ENCODE data around the gene RIPK3. TPM values are rescaled to one million over a fixed set of nuclear protein-coding genes. Genes with fewer than 3 reads are reported as not detected.
"Not testable (repeated sequence)": the region's sequence is repeated elsewhere in the genome, so short reads cannot be mapped to it uniquely, and the experiment has no call there.

The RIPK3 gene
- polyA plus RNA-seq, 3 donors from 2014 or later: 13.5 to 21.4 (median 16.0) TPM

GRCh38 chr14:24377657-24378056, 37.9 kb upstream of the RIPK3 start:
- H3K27me3 Mint-ChIP-seq (ENCODE audit: low read depth in 3 of 3): peaks cover 2 to 5% (median 3%) of the 10 kb centered on the region in 3 donors
- DNase-seq: no peak
- no peaks in the 10 kb centered on the region for H3K9me3 Mint-ChIP-seq
- H3K4me1 Mint-ChIP-seq: no peaks in the 10 kb centered on the region
- no peak overlapping the region for H3K27ac Mint-ChIP-seq
- no peaks in the 10 kb centered on the region for H3K36me3 Mint-ChIP-seq
- H3K4me3 Mint-ChIP-seq: no peak overlapping the region

- Mint-ChIP-seq H3K27ac (no peak overlapping the region), H3K36me3 (no peaks in the 10 kb centered on the region), H3K4me1 (no peaks in the 10 kb centered on the region), H3K9me3 (no peaks in the 10 kb centered on the region), H3K27me3 (ENCODE audit: low read depth in 3 of 3) (peaks cover 3 to 5% (median 5%) of the 10 kb centered on the region in 3 donors), H3K4me3 (no peak overlapping the region)
- no peak for DNase-seq
These were observed 37.3 kb upstream of the RIPK3 start for GRCh38 chr14:24377126-24377525.

GRCh38 chr14:24376448-24377070, 36.8 kb upstream of the RIPK3 start:
- Mint-ChIP-seq H3K36me3 (no peaks in the 10 kb centered on the region), H3K27me3 (ENCODE audit: low read depth in 3 of 3) (peaks cover 3 to 5% (median 4%) of the 10 kb centered on the region in 3 donors), H3K27ac (no peak overlapping the region), H3K4me1 (no peaks in the 10 kb centered on the region), H3K9me3 (no peaks in the 10 kb centered on the region), H3K4me3 (no peak overlapping the region)
- no peak for DNase-seq

GRCh38 chr14:24372701-24373416, 33.1 kb upstream of the RIPK3 start:
- DNase-seq: no peak

GRCh38 chr14:24371605-24372004, 31.8 kb upstream of the RIPK3 start:
- not testable (repeated sequence) for H3K4me3 Mint-ChIP-seq, H3K36me3 Mint-ChIP-seq, H3K9me3 Mint-ChIP-seq, H3K27ac Mint-ChIP-seq, DNase-seq
- H3K27me3 Mint-ChIP-seq (ENCODE audit: low read depth in 3 of 3): peaks cover 10 to 16% (median 12%) of the 10 kb centered on the region in 3 donors
- peaks cover 19% of the 10 kb centered on the region in 2 donors for H3K4me1 Mint-ChIP-seq

More at GRCh38 chr14:24372701-24373416, 33.1 kb upstream of the RIPK3 start:
- no peaks in the 10 kb centered on the region for H3K36me3 Mint-ChIP-seq
- peaks cover 4 to 9% (median 5%) of the 10 kb centered on the region in 3 donors for H3K27me3 Mint-ChIP-seq (ENCODE audit: low read depth in 3 of 3)
- H3K4me3 Mint-ChIP-seq: no peak overlapping the region
- H3K9me3 Mint-ChIP-seq: no peaks in the 10 kb centered on the region
- peaks cover 7 to 8% of the 10 kb centered on the region in 2 donors for H3K4me1 Mint-ChIP-seq
- H3K27ac Mint-ChIP-seq: no peak overlapping the region

GRCh38 chr14:24370748-24371147, 31.0 kb upstream of the RIPK3 start:
- H3K4me1 Mint-ChIP-seq: peaks cover 22 to 27% of the 10 kb centered on the region in 2 donors
- H3K36me3 Mint-ChIP-seq: no peaks in the 10 kb centered on the region
- H3K27ac Mint-ChIP-seq: no peak overlapping the region
- H3K9me3 Mint-ChIP-seq: no peaks in the 10 kb centered on the region
- DNase-seq: no peak
- peaks cover 15 to 17% (median 17%) of the 10 kb centered on the region in 3 donors for H3K27me3 Mint-ChIP-seq (ENCODE audit: low read depth in 3 of 3)
- H3K4me3 Mint-ChIP-seq: no peak overlapping the region

- Mint-ChIP-seq H3K9me3 (no peaks in the 10 kb centered on the region), H3K36me3 (no peaks in the 10 kb centered on the region), H3K27ac (no peak overlapping the region), H3K27me3 (ENCODE audit: low read depth in 3 of 3) (peaks cover 20 to 21% (median 21%) of the 10 kb centered on the region in 3 donors), H3K4me3 (no peak overlapping the region), H3K4me1 (peaks cover 29 to 34% of the 10 kb centered on the region in 2 donors)
- DNase-seq: no peak
These were observed 30.3 kb upstream of the RIPK3 start for GRCh38 chr14:24369907-24370687.

GRCh38 chr14:24369463-24369862, 29.7 kb upstream of the RIPK3 start:
- H3K36me3 Mint-ChIP-seq: no peaks in the 10 kb centered on the region
- peaks cover 20 to 24% (median 23%) of the 10 kb centered on the region in 3 donors for H3K27me3 Mint-ChIP-seq (ENCODE audit: low read depth in 3 of 3)
- no peak for DNase-seq
- peak overlapping the region; percentile 18 to 37 (median 33) for H3K4me3 Mint-ChIP-seq
- no peak overlapping the region for H3K27ac Mint-ChIP-seq
- no peaks in the 10 kb centered on the region for H3K9me3 Mint-ChIP-seq
- H3K4me1 Mint-ChIP-seq: peaks cover 29 to 34% of the 10 kb centered on the region in 2 donors

GRCh38 chr14:24368562-24369252, 28.9 kb upstream of the RIPK3 start:
- peaks cover 20 to 24% (median 23%) of the 10 kb centered on the region in 3 donors for H3K27me3 Mint-ChIP-seq (ENCODE audit: low read depth in 3 of 3)
- no peaks in the 10 kb centered on the region for H3K36me3 Mint-ChIP-seq
- H3K27ac Mint-ChIP-seq: peak overlapping the region in 1 of 6 donors; percentile 46
- H3K9me3 Mint-ChIP-seq: no peaks in the 10 kb centered on the region
- peaks cover 29 to 34% of the 10 kb centered on the region in 2 donors for H3K4me1 Mint-ChIP-seq
- H3K4me3 Mint-ChIP-seq: peak overlapping the region; percentile 18 to 37 (median 33)
- peak; percentile 55 to 70 (median 62) for DNase-seq

GRCh38 chr14:24368212-24368561, 28.4 kb upstream of the RIPK3 start:
- Mint-ChIP-seq H3K4me1 (peaks cover 29 to 34% of the 10 kb centered on the region in 2 donors), H3K4me3 (peak overlapping the region in 2 of 5 donors; percentile 17 to 30), H3K36me3 (no peaks in the 10 kb centered on the region), H3K9me3 (no peaks in the 10 kb centered on the region), H3K27ac (no peak overlapping the region), H3K27me3 (ENCODE audit: low read depth in 3 of 3) (peaks cover 20 to 24% (median 23%) of the 10 kb centered on the region in 3 donors)
- no peak for DNase-seq

- Mint-ChIP-seq H3K36me3 (no peaks in the 10 kb centered on the region), H3K27ac (peak within 1 kb of the TSS in 1 of 6 donors; percentile 46), H3K27me3 (ENCODE audit: low read depth in 3 of 3) (peaks cover 20 to 24% (median 23%) of the 10 kb centered on the region in 3 donors), H3K4me1 (peaks cover 29 to 34% of the 10 kb centered on the region in 2 donors), H3K4me3 (peak within 1 kb of the TSS; percentile 68 to 78 (median 75)), H3K9me3 (no peaks in the 10 kb centered on the region)
- no peak for DNase-seq
These were observed 27.9 kb upstream of the RIPK3 start, which contains the start of gene NFATC4 for GRCh38 chr14:24367514-24368211. Gene NFATC4, plus strand, starts transcription at chr14:24368184. Its CDS starts 157 bp downstream, at chr14:24368341.

GRCh38 chr14:24366721-24367513, 27.1 kb upstream of the RIPK3 start:
- Mint-ChIP-seq H3K27ac (no peak overlapping the region), H3K9me3 (no peaks in the 10 kb centered on the region), H3K36me3 (no peaks in the 10 kb centered on the region), H3K27me3 (ENCODE audit: low read depth in 3 of 3) (peaks cover 21 to 25% (median 22%) of the 10 kb centered on the region in 3 donors), H3K4me3 (peak overlapping the region; percentile 68 to 78 (median 75)), H3K4me1 (peaks cover 29 to 34% of the 10 kb centered on the region in 2 donors)
- peak; percentile 20 to 35 (median 29) for DNase-seq
